ENCODE data around the gene MGA.
A peak's percentile ranks its signal among the peaks of the same experiment; 100 is the strongest.

The MGA gene

DNA sequence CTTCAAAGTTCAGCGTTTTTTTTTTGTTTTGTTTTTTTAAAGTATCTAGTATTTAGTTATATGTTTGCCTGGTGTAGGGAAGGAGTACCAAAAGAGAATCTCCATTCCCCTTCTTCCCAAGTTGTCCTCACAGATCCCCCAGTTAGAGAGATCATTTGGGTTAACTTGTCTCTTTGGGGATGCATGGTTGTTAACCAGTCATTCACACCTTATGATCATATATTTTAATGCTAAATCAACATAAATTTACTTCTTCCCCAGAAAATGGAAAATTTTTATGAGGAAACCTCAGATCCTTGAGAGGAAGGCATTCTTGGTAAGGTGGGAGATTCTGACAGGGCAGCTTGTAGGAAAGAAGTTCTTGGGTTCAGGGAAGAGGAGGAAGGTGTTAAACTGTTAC, 1.5 kb upstream of the MGA start:
- no peak for DNase-seq (ENCODE audit: low read depth in 2 of 2)

DNA sequence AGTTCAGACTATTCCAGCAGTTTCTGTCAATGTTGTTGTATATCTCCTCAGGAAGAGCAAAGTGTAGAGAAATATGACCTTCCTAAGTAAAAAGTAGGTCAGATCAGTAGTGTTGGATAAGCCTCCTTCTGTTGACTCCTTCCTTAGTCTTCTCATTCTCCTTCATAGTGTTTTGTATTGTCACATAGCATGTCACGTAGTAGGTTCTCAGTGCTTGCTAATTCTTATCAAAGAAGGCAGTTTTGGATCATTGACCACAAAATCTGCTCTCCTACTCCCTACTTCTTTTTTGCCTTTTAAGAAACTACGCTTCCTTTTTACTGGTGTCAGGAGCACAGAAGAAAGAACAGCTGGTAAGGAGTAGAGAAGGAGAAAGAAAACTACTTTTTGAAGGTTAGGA, 1.0 kb upstream of the MGA start:
- no peak for DNase-seq (ENCODE audit: low read depth in 2 of 2)

DNA sequence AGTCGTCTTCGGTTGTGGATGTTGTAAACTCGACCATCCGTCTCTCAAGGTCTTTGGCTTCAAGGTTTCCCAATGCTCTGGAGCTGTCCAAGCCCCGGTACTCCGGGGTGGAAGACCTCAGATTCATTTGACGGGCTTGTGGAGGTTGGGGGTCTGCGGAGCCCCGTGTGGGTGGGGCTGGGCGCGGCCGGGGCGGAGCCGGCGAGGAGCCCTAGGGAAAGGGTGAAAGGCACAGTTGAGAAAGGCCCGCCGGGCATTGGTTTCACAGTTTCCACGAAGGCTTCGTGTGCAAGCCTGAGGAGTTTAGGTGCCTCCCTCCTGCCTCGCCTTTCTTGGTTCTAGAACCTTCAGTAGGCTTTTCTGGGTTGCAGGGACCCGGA, 360 bp upstream of the MGA start:
- DNase-seq (ENCODE audit: low read depth in 2 of 2) = no peak

DNA sequence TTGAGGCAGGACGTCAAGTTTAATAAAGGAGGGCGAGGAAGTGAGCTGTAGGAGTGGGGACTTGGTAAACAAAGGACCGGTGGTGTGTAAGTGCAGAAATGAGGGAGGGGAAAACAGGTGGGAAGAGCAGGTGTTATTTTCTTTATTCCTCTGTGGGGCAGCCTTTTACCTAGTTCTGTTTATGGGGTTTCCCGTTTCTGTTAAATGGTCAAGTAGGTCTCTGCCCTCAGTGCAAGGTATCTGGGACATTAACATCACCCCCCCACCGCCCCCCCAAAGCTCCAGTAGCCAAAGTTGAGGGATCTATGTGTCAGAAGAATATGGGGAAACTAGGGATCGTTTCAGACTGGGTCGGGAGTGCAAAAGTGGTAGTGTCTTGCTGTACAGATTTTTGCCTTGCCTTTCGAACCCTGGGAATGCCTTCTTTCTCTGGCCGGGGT, 893 bp downstream of the MGA start:
- no peak for DNase-seq (ENCODE audit: low read depth in 2 of 2)

DNA sequence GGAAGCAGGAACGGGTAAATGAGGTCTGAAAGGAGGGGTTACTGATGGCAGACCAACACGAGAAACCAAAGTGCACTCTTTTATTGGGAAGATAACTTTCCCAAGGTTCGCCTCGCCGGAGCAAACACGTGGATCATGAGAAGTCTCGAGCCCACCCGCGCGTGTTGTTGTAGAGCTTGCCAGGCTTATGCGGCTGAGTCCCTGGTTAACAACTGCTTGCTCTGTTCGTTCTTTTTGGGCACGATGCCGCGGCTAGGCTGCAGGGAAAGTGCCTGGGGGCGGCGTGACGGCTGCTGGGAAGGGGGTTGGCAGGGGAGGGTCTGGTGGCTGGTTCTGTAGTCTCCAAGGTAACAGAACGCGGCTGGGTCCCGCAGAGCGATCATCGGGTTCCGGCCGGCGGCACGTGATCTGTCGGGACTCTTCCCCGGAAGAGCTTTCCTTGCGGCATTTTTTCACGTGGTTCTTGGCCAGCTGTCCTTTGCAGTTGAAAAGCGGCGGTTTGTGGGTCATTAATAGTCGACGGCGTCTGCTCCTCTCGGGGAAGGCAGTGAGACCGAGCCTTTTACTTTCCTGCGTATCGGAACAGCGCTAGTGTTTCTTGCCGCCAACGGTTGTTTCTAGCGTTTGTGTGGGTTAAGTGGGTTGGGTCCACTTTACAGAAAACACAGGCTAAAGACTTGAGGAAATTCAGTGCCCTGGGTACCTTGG, 1.5 kb downstream of the MGA start:
- DNase-seq (ENCODE audit: low read depth in 2 of 2) = peak; percentile 38 to 48

DNA sequence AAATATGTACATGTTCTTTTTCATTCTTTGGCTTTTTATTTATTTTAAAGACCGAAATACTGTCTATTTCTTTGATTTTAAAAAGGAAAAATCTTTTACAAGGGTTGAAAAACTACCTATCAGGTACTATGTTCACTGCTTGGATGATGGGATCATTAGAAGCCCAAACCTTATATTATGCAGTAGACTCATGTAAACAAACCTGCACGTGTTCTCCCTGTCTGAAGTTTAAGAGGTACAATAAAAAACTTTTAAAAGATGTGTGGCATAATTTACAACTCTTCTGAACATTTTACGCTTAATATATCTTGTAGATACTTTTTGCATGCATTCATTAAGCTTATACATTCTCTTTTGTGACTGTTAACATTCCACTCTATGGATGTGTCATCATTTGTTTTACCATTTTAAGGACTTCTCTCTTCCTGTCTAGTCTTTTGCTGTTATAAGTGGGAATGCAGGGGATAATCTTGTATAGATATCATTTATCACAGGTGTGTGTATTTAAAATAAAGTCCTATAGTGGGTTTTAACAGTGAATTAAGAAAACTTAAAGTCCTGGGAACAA, 6.2 kb downstream of the MGA start:
- DNase-seq (ENCODE audit: low read depth in 2 of 2) = no peak

DNA sequence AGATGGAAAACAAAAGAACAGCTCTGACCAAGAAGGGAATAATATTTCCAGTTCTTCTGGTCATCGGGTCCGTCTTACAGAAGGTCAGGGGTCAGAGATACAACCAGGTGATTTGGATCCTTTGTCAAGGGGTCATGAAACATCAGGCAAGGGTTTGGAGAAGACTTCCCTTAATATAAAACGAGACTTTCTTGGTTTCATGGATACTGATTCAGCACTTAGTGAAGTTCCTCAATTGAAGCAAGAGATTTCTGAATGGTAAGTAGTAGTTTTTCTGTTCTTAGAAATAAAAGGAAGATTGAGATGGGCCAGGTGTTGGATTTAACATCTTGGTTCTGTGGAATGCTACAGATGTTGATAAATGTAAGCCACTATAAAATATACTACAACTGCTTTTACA, 9.5 kb downstream of the MGA start:
- no peak for DNase-seq (ENCODE audit: low read depth in 2 of 2)

DNA sequence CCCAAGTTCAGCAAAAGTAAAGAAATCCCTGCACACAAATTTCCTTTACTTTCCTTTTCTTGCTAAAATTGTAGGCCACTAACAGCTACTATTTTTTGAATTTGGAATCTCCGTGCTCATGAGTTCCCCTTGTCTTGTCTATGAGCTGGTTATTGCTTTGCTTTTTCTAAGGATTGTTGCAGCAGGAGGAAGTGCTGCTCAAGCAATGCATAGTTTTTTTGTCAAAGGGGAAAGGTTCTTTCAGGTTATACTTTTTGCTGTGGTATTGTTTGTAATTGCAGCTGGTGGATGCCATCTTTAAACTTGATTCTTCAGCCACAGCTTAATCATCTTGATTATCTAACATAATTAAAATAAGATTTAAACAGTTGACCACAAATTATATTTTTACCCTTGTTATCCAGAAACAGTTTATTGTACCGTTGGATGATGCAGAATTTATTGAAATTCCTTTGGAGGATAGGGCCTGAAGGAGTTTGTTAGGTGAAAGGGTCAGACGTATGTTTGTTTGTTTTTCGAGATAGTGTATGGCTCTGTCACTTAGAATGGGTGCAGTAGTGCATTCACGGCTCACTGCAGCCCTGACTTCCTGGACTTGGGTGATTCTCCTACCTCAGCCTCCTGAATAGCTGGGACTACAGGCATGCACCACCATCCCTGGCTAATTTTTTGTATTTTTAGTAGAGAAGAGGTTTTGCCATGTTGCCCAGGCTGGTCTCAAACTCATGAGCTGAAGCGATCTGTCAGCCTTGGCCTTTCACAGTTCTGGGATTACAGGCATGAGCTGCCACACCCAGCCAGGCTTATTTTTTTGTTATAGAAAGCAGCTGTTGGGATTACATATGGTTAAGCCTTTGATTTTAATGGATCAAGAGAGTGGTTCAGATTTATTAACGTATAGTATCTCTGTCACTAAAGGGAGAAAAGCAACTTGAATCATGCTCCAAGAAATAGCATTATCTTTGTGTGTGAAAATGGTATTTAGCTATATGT, 11.7 kb downstream of the MGA start:
- no peak for DNase-seq (ENCODE audit: low read depth in 2 of 2)

DNA sequence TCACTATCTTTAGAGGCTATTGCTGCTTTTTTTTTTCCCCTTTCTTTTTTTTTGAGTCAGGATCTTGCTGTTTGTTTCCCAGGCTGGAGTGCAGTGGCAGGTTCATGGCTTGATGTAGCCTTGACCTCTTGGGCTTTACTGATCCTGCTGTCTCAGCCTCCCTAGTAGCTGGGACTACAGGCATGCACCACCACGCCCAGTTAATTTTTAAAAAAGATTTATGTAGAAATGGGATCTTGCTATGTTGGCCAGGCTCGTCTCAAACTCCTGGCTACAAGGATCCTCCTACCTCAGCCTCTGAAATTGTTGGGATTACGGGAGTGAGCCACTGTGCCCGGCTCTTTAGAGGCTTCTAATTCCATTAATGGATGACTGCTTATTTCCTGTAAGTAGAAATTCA, 15.1 kb downstream of the MGA start:
- no peak for DNase-seq (ENCODE audit: low read depth in 2 of 2)

DNA sequence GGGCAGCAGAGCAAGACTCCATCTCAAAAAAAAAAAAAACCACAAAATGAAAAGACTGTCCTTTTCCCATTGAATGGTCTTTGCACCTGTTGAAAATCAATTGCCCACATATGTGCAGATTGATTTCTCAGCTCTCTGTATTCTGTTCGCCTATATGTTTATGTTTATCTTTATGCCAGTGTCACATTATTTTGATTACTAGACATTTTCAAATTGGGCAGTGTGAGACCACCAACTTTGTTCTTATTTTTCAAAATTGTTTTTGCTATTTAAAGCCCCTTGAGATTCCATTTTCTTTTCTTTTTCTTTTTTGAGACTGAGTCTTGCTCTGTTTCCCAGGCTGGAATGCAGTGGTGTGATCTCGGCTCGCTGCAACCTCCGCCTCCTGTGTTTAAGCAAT, 18.5 kb downstream of the MGA start:
- DNase-seq (ENCODE audit: low read depth in 2 of 2) = no peak

DNA sequence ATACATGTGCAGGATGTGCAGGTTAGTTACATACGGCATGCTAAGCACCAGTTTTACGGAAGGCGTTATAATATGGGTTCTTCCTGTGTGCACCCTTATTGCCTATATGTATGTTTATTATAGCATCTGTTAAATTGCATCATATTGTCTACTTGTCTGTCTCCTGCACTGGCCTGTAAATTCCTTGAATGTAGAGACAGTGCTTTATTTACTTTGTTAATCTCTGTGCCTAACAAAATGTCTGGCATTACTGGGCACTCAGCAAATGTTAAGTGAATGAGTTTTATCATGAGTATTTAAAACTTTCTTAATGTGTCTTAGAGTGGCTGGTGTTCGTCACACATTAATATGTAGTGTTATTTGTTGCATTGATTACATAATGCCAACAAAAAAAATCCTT, 23.8 kb downstream of the MGA start:
- no peak for DNase-seq (ENCODE audit: low read depth in 2 of 2)

DNA sequence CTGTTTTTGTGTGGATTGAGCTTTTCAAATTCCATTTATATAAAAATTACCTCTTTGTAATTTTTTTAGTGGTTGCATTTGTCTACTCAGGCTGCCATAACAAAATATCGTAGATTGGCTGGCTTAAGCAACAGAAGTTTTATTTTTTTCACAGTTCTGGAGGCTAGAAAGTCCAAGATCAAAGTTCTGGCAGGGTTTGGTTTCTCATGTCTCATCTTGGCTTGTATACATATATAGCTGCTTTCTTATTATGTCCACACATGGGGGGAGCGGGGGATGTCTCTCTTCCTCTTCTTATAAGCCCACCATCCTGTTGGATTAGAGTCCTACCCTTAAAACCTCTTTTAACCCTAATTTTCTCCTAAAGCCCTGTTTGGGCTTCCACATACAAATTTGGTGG, 28.5 kb downstream of the MGA start:
- DNase-seq (ENCODE audit: low read depth in 2 of 2) = no peak

DNA sequence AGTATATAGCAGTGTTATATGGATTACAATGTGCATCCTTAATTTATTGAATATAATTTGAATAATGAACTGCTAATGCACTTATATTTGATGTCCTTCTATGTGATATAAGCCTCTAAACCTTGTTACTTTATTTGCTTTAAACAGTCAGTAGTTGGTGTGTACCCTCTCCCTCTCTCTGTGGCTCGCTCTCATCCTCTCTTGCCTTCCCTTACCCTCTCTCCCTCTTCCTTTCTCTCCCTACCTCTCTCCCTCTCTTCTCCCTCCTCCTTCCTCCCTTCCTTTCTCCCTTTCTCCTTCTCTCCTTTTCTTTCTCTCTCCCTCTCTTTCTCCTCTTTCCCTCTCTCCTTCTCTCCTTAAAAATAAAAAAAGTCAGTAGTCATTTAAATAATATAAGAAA, 28.9 kb downstream of the MGA start:
- DNase-seq (ENCODE audit: low read depth in 2 of 2) = no peak

DNA sequence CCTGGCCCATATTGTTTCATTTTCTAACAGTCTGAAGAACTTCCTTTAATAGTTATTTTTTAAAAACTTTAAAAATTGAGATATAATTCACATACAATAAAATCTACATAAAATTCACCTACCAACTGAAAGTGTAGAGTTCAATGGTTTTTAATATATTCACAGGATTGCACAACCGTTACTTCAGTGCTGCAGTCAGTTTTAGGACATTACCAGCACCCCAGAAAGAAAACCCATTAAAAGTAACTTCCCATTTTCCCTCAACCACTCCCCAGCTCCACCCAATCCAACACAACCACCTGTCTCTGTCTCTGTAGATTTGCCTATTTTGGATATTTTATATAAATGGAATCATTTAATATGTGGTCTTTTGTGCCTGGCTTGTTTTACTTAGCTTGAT, 29.6 kb downstream of the MGA start:
- no peak for DNase-seq (ENCODE audit: low read depth in 2 of 2)

DNA sequence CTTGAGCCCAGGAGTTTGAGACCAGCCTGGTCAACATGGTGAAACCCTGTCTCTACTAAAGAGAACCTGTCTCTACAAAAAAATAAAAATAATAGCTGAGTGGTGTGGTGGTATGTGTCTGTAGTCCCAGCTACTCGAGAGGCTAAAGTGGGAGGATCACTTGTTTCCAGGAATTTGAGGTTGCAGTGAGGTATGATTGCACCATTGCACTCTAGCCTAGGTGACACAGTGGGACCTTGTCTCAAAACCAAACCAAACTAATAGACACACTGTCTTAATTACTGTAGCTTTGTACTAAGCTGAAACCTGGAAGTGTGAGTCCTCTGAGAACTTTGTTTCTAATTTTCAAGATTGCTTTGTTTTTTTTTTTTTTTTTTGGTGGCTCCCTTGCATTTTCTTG, 30.4 kb downstream of the MGA start:
- peak in 1 of 2 donors; percentile 2 for DNase-seq (ENCODE audit: low read depth in 2 of 2)

DNA sequence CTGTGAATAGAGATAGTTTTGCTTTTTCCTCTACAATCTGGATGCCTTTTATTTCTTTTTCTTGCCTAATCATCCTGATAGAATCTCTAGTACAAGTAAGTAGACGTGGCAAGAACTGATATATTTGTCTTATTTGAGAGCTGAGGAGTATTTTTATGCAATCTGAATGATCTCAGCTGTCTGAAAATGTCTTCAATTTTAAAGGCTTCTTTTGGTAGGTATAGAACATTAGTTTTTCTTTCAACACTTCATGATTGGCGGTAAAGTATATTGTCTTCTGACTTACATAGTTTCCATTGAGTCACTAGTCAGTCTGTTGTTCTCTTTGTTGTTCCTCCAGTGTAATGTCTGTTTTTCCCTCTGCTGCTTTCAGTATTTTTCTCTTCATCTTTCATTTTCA, 31.3 kb downstream of the MGA start:
- no peak for DNase-seq (ENCODE audit: low read depth in 2 of 2)

DNA sequence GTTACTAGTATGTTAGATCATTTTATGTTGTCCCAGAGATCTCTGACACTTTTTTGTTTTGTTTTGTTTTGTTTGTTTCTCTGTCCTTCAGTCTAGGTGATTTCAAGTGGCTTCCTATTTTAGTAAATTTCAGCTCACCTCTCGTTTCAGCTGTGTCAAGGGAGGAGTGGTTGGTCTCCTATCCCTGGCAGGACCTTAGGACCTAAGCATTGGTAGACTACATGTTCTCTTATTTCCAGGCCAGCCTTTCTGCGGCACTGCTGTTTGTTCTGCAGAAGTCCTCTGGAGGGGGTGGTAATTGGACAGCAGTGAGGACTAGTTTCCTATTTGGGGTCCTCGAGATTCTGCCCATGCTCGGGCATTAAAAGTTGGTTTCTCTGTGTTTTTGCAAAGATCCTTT, 31.8 kb downstream of the MGA start:
- DNase-seq (ENCODE audit: low read depth in 2 of 2) = no peak

DNA sequence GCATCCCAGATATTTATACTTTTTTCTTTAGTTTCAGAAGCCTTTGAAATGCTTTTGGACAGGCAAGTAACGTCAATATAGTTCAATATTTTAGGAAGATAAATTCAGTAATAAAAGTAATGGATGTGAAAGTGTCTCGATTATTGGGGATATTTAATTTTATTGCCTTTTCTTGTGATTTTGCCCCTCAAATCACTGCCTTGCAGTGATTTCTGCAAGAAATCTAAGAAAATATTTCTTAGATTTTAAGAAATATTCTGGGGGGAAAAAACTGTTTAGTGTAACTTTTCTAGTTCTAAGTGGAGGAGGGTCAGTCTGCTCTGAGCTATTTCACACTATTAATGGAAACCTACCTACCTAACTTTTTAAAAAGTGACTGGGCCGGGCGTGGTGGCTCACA, 33.6 kb downstream of the MGA start:
- DNase-seq (ENCODE audit: low read depth in 2 of 2) = no peak

DNA sequence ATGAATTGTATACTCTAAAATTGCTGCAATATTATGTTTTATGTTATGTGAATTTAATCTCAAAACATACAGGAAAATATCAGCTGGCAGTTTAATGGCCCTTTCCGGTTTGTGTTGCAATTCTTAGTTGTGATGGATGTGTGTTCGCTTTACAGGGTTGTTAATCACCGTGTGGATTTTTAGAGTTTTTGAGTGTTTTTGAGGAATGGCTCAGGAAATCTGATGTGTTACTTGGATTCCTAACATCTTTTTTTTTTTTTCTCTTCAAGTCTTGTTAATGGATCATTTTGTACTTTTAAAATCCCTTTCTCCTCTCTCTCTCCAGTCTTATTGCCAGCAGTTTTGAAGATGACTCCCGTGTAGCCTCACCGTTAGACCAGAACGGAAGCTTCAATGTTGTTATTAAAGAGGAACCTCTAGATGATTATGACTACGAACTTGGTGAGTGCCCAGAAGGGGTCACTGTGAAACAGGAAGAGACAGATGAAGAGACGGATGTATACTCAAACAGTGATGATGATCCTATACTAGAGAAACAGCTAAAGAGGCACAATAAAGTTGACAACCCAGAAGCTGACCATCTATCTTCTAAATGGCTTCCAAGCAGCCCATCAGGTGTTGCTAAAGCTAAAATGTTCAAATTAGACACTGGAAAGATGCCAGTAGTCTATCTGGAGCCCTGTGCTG, 35.7 kb downstream of the MGA start:
- DNase-seq (ENCODE audit: low read depth in 2 of 2) = peak; percentile 14 to 24

DNA sequence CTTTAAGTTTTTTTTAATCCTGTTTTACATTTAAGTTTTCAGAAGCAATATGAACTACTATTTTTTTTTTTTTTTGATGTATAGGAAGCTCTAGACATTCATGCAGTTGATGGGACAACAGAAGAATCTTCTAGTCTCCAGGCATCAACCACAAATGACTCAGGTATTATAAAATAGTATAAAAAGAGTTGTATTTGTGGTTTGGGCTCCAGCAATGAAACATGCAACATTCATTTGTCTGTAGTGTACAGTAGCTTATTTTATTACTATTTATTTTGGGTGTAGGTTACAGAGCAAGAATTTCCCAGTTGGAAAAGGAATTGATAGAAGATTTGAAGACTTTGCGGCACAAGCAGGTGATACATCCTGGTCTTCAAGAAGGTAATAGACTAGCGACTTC, 38.6 kb downstream of the MGA start:
- no peak for DNase-seq (ENCODE audit: low read depth in 2 of 2)

DNA sequence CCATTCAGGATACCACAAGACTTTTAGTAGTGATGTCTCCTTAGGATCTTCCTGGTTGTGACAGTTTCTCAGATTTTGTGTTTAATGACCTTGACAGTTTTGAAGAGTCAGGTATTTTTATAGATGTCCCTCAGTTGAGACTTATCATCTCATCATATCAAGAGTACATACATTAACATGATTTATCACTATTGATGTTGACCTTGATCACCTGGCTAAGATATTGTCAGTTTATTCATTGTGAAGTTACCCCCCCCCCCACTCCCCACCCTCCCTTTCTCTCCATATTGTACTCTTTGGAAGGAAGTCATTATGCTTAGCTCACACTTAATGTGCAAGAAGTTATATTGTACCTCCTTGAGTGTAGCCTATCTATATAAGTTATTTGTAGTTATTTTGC, 42.9 kb downstream of the MGA start:
- no peak for DNase-seq (ENCODE audit: low read depth in 2 of 2)

DNA sequence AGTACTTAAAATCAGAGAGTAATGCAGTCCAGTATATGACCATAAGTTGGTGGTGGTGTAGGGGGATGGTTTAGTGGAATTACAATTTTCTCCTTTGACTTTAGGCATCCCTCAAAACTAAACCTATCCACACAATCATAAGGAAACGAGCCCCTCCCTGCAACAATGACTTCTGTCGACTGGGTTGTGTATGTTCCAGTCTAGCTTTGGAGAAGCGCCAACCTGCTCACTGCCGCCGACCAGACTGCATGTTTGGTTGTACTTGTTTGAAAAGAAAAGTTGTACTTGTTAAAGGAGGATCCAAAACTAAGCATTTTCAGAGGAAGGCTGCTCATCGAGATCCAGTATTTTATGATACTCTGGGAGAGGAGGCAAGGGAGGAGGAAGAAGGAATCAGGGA, 52.8 kb downstream of the MGA start:
- no peak for DNase-seq (ENCODE audit: low read depth in 2 of 2)

Measured in stimulated activated CD4-positive, alpha-beta T cell treated with anti-CD3 and anti-CD28 coated beads, Interleukin-15, amount 100 ng/mL, for 48 hours (primary cell).